Measurements from ENCODE around the gene EYA2.

- TF ChIP-seq CTCF (IDR thresholded peaks at IDR 0.05): no peak
- TF ChIP-seq POLR2A (IDR thresholded peaks at IDR 0.05): no peak
Measured at GRCh38 chr20:47165376-47165865, 270.8 kb downstream of the EYA2 start.
